GM12878 (cell line): Measurements from ENCODE around the gene C18orf63. TPM values are rescaled to one million over a fixed set of nuclear protein-coding genes. Genes with fewer than 3 reads are reported as not detected.
A peak's percentile ranks its signal among the peaks of the same experiment; 100 is the strongest.

Experiments used
- ATAC-seq: fragments of 200-7000 bp; cut with Tn5 transposase; 3 replicates; pipeline ENCODE4 v1.9.1; 2020; ENCODE audit warnings: mild to moderate bottlenecking, moderate library complexity
- BruUV-seq: library from RNA; stranded (reverse); fragments of 400-500 nt; replicated peaks from 2 replicates; lab custom pipeline; 2021; lab: Mats Ljungman, UMichigan
- CTCF ChIA-PET: fragments of 300-600 bp; sonication (Branson Sonifier 250); formaldehyde crosslinking; extraction: SDS; loops from one replicate; lab custom pipeline; 2021; ENCODE audit warnings: inconsistent platforms; lab: Yijun Ruan, JAX
- POLR2A ChIA-PET: fragments of 350-600 bp; formaldehyde crosslinking; extraction: SDS; loops from one replicate; lab custom pipeline; 2021; ENCODE audit warnings: inconsistent platforms; lab: Charles Lee
- RAD21 ChIA-PET: fragments of 300-600 bp; sonication (Branson Sonifier 250); formaldehyde crosslinking; loops from one replicate; lab custom pipeline; 2023; ENCODE audit warnings: antibody characterized with exemption; ENCODE audit not compliant: unreplicated experiment; lab: Charles Lee
- SMC1A ChIA-PET: fragments of 300-600 bp; sonication (Branson Sonifier 250); formaldehyde crosslinking; loops from one replicate; lab custom pipeline; 2023; ENCODE audit not compliant: unreplicated experiment, uncharacterized antibody; lab: Charles Lee
- DNase-seq: peaks from one replicate; pipeline ENCODE4 v3.0.0-alpha.2; 2011; ENCODE audit warnings: low read depth, low spot score
- FAIRE-seq: peaks from 3 replicates; lab custom pipeline; 2011; peaks lifted over from hg19 to GRCh38; lab: Jason Lieb, UNC
- H2AFZ ChIP-seq: 2 replicates; pipeline ENCODE4 v1.6.0; 2011; ENCODE audit warnings: low read depth, low read length, control low read depth; ENCODE audit not compliant: control insufficient read depth
- H3K27ac ChIP-seq: 2 replicates; pipeline ENCODE4 v1.5.1; 2011; ENCODE audit warnings: control low read depth; ENCODE audit not compliant: control insufficient read depth, insufficient read depth
- H3K27me3 ChIP-seq, 2 experiments: replicated peaks in 1 of 2; 2 replicates each; pipeline versions ENCODE4 v1.6.0 to v1.6.1; 2011; ENCODE audit warnings: low read length in 1 of 2; ENCODE audit not compliant: control insufficient read depth in 2 of 2, insufficient read depth in 2 of 2
- H3K36me3 ChIP-seq, 2 experiments: 2 replicates each; pipeline ENCODE4 v1.5.1; 2011; ENCODE audit warnings: low read length in 1 of 2; ENCODE audit not compliant: control insufficient read depth in 2 of 2, insufficient read depth in 2 of 2
- H3K4me1 ChIP-seq: 2 replicates; pipeline ENCODE4 v1.6.1; 2011; ENCODE audit warnings: mild to moderate bottlenecking, low read length, moderate library complexity, mixed read lengths; ENCODE audit not compliant: control insufficient read depth, insufficient read depth
- H3K4me2 ChIP-seq: 2 replicates; pipeline ENCODE4 v1.6.0; 2011; ENCODE audit warnings: control low read depth; ENCODE audit not compliant: control insufficient read depth, insufficient read depth
- H3K4me3 ChIP-seq: fragments of 200-600 bp; sonication (generic); 2 replicates; pipeline ENCODE4 v1.5.1; 2016
- H3K79me2 ChIP-seq: 2 replicates; pipeline ENCODE4 v1.6.0; 2011; ENCODE audit warnings: low read length; ENCODE audit not compliant: control insufficient read depth, insufficient read depth
- H3K9ac ChIP-seq: 2 replicates; pipeline ENCODE4 v1.8.0; 2011; ENCODE audit warnings: low read length, control low read depth, mixed read lengths; ENCODE audit not compliant: control insufficient read depth, insufficient read depth
- H3K9me3 ChIP-seq: replicated peaks from 3 replicates; pipeline ENCODE4 v1.5.1; 2011; ENCODE audit warnings: mild to moderate bottlenecking, low read length; ENCODE audit not compliant: control insufficient read depth, insufficient read depth
- H4K20me1 ChIP-seq: 2 replicates; pipeline ENCODE4 v1.6.0; 2011; ENCODE audit not compliant: control insufficient read depth, insufficient read depth
- ESRRA ChIP-seq: IDR thresholded peaks from 2 replicates; pipeline ENCODE4 v1.6.1; 2012; ENCODE audit warnings: mild to moderate bottlenecking, low read length, improper control_type of control experiment
- FOXK2 ChIP-seq: fragments of 450-650 bp; IDR thresholded peaks from 2 replicates; pipeline ENCODE4 v1.6.1; 2017; ENCODE audit warnings: mild to moderate bottlenecking, moderate library complexity
- HCFC1 ChIP-seq: fragments of 150-350 bp; IDR thresholded peaks from 2 replicates; pipeline ENCODE4 v1.6.1; 2014; ENCODE audit warnings: low read length
- SPI1 ChIP-seq: IDR thresholded peaks from 2 replicates; pipeline ENCODE4 v1.6.1; 2011; ENCODE audit warnings: low read depth, mild to moderate bottlenecking, low read length, moderate library complexity, borderline replicate concordance; ENCODE audit not compliant: insufficient read depth
- WGBS: methylation state at CpG from one replicate; pipeline ENCODE4 v1.1.6; 2016; ENCODE audit warnings: low lambda C conversion rate; ENCODE audit not compliant: insufficient replicate concordance, insufficient coverage; ENCODE audit errors: missing lambda C conversion rate; 5-methylcytosine and 5-hydroxymethylcytosine counted together
- in situ Hi-C: fragments of 300-500 bp; cut with MboI; formaldehyde crosslinking; loops from 9 replicates; pipeline ENCODE4 v1.14.3; 2018; ENCODE audit warnings: mixed read lengths
- intact Hi-C: fragments of 100-400 bp; cut with micrococcal nuclease; formaldehyde crosslinking; loops from one replicate; pipeline ENCODE4 v1.14.2; 2022; ENCODE audit not compliant: unreplicated experiment
- polyA plus RNA-seq, 11 experiments: library from polyadenylated mRNA; depleted of rRNA in 4 of 11; unstranded in 6 of 11; stranded (reverse) in 5 of 11; fragments of >200 nt; fragmentation: Nextera tagmentation in 4 of 11; fragmentation: Illumina TruSeq in 1 of 11; extraction: Ambion mirVana in 4 of 11; extraction: Trizol in 1 of 11; gene quantifications; 1 replicate in 1 of 11; 2 replicates in 10 of 11; pipeline versions ENCODE4 v1.2.1 to v1.2.3, GENCODE V29; 2011 to 2016; ENCODE audit warnings: inconsistent platforms in 2 of 11, missing spikeins in 2 of 11, low read depth in 1 of 11
- total RNA-seq, 4 experiments: library from RNA; depleted of rRNA in 3 of 4; stranded (reverse); fragments of >200 nt in 3 of 4; fragmentation: Illumina TruSeq in 1 of 4; extraction: Trizol in 1 of 4; gene quantifications; 2 replicates each; pipeline versions ENCODE4 v1.2.1 to v1.2.3, GENCODE V29; 2013 to 2021
- TF ChIP-seq, protein P1 (sequence below): fragments of 450-650 bp; conservative IDR thresholded peaks from 2 replicates; pipeline ENCODE4 v1.6.1; 2017; ENCODE audit warnings: mild to moderate bottlenecking, moderate library complexity

The C18orf63 gene
- total and polyA plus RNA-seq, 10 of the 15 experiments (the other 5 are each of a cell fraction or from before 2014, with no cell fraction given), result not detected

GRCh38 chr18:74289137-74289536 lies 26.5 kb upstream of the C18orf63 start:
- no TSS peak for BruUV-seq
- Histone ChIP-seq H3K9me3 (no peaks in the 10 kb centered on the region; the same call in 2 of the 3 replicates), H3K36me3 (no peaks in the 10 kb centered on the region), H3K27ac (no peak overlapping the region), H2AFZ (no peak overlapping the region), H3K4me2 (no peak overlapping the region), H3K9ac (no peak overlapping the region), H4K20me1 (no peaks in the 10 kb centered on the region), H3K27me3 (no peaks in the 10 kb centered on the region), H3K79me2 (peaks cover 5% of the 10 kb centered on the region; the same call in 1 of the 2 replicates), H3K4me1 (peaks cover 3% of the 10 kb centered on the region), H3K4me3 (no peak overlapping the region)
- intact Hi-C loops, result no loop called here
- ChIA-PET POLR2A (interaction anchor here (1.0 kb wide), 1 partner anchor 11 kb away, joined by 3 read pairs; no protein-coding TSS in a partner anchor), CTCF (interaction anchor here (1.5 kb wide), 1 partner anchor 25 kb away, joined by 3 read pairs; no protein-coding TSS in a partner anchor), SMC1A (interaction anchor here (0.7 to 1.5 kb wide), 2 partner anchors 25 to 37 kb away, joined by 3 to 4 read pairs; no protein-coding TSS in a partner anchor), RAD21 (no interaction called here)
- no peak for ATAC-seq
- TF ChIP-seq HCFC1 (no peak), ESRRA (no peak), FOXK2 (no peak), SPI1 (peak; percentile 9; the same call in 1 of the 2 replicates)
- TF ChIP-seq, protein P1, sequence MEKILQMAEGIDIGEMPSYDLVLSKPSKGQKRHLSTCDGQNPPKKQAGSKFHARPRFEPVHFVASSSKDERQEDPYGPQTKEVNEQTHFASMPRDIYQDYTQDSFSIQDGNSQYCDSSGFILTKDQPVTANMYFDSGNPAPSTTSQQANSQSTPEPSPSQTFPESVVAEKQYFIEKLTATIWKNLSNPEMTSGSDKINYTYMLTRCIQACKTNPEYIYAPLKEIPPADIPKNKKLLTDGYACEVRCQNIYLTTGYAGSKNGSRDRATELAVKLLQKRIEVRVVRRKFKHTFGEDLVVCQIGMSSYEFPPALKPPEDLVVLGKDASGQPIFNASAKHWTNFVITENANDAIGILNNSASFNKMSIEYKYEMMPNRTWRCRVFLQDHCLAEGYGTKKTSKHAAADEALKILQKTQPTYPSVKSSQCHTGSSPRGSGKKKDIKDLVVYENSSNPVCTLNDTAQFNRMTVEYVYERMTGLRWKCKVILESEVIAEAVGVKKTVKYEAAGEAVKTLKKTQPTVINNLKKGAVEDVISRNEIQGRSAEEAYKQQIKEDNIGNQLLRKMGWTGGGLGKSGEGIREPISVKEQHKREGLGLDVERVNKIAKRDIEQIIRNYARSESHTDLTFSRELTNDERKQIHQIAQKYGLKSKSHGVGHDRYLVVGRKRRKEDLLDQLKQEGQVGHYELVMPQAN, result no peak
- 81% methylated on average over 3 of the region's 3 CpGs for WGBS
- no peak for FAIRE-seq
- in situ Hi-C loops, result no loop called here
- no peak for DNase-seq
